Measurements from ENCODE around the gene SPARC. TPM values are rescaled to one million over a fixed set of nuclear protein-coding genes. Genes with fewer than 3 reads are reported as not detected.

SPARC gene
- total RNA-seq, 1 donor from 2014 or later = not detected

GRCh38 chr5:151672516-151672915, 14.2 kb downstream of the SPARC start:
- peaks cover 8% of the 10 kb centered on the region for H3K4me1 Mint-ChIP-seq (ENCODE audit: low read depth)
- H3K4me3 Mint-ChIP-seq = no peak overlapping the region
- DNase-seq (ENCODE audit: low spot score) = no peak
- intact Hi-C loops (cut with micrococcal nuclease) = no loop called here
- H3K36me3 Mint-ChIP-seq (ENCODE audit: low read depth) = no peaks in the 10 kb centered on the region
- H3K27me3 Mint-ChIP-seq (ENCODE audit: insufficient read depth) = peaks cover 7% of the 10 kb centered on the region
- no peak overlapping the region for H3K27ac Mint-ChIP-seq
- H3K9me3 Mint-ChIP-seq = no peaks in the 10 kb centered on the region

DNA sequence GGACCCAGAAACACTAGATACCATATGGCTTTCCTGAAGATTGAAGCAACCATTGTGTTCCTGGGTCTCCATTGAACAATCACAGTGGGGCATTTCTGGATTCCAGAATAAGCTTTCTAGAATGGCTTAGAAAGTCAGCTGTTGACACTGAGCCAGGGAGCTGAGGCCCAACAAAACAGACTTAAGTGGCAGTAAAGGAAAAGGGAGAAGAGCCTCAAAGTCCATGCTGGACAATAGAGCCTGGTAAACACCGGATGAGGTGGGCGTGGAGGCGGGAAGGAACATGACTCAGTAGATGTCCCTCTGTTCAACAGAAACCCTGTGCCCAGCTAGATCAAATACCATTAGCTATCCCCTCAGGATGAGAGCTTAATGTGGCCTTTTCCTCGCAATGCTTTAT, 14.8 kb downstream of the SPARC start:
- Mint-ChIP-seq H3K36me3 (ENCODE audit: low read depth) (no peaks in the 10 kb centered on the region), H3K27me3 (ENCODE audit: insufficient read depth) (peaks cover 7% of the 10 kb centered on the region), H3K27ac (no peak overlapping the region), H3K4me1 (ENCODE audit: low read depth) (peaks cover 8% of the 10 kb centered on the region), H3K9me3 (no peaks in the 10 kb centered on the region), H3K4me3 (no peak overlapping the region)
- intact Hi-C loops (cut with micrococcal nuclease) = no loop called here
- DNase-seq (ENCODE audit: low spot score) = no peak

DNA sequence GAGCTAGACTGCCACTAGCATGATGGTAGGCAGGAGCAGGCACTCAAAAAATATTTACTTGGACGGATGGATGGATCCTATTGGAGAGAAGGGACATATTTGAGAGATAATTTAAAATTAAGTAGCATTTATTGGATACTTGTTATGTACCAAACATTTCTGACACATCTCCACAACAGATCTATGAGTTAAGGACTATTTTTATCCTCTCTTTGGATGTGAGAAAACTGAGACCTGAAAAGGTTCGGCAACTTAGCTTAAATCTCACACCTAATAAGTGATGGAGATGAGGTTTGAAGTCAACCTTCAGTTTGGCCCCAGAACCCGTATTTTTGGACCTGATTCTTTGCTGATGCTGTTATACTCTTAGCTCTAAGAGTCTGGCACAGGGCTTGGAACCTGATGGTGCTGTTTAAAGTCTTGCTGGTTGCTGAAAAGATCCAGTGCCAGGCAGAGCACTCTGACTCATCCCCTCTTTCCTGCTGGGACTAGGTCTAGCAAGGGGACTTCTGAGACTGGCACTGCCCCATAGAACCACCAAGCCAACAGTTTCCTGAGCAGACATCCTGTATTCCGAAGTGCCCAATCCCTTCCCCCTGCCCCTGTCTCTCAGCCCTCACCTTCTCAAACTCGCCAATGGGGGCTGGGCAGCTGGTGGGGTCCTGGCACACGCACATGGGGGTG, 15.6 kb downstream of the SPARC start:
- DNase-seq (ENCODE audit: low spot score) = no peak
- intact Hi-C loops (cut with micrococcal nuclease) = no loop called here
- peaks cover 8% of the 10 kb centered on the region for H3K4me1 Mint-ChIP-seq (ENCODE audit: low read depth)

DNA sequence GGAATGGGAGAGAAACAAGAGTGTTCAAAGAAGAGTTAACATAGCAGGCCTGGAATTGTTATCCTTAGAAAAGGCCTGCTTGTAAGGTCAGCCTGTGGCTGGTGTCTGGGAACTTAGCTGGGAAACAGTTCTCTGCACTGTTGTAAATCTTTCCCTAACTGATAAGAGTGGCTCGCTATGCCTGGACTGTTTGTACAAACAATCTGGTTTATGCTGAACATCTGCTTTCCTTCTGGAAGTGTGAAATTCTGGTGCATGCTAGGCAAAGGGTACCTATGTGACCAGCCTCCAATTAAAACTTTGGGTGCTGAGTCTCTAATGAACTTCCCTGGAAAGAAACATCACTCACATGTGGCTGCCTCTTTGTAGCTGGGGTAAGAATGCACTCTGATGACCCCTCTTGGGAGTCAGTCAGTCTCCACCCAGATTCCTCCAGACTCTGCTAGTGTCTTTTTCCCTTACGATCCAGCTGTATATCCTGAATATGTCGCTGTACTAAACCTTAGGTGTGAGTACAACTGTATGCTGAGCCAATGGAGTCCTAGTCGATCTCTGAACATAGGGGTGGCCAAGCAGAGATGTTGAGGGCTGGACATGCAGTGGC, 16.5 kb downstream of the SPARC start:
- no peaks in the 10 kb centered on the region for H3K27me3 Mint-ChIP-seq (ENCODE audit: insufficient read depth)
- no peaks in the 10 kb centered on the region for H3K36me3 Mint-ChIP-seq (ENCODE audit: low read depth)
- intact Hi-C loops (cut with micrococcal nuclease) = no loop called here
- no peaks in the 10 kb centered on the region for H3K9me3 Mint-ChIP-seq
- no peaks in the 10 kb centered on the region for H3K4me1 Mint-ChIP-seq (ENCODE audit: low read depth)
- DNase-seq (ENCODE audit: low spot score) = no peak
- no peak overlapping the region for H3K4me3 Mint-ChIP-seq
- no peak overlapping the region for H3K27ac Mint-ChIP-seq

More for the DNA sequence above, 15.6 kb downstream of the SPARC start:
- Mint-ChIP-seq H3K36me3 (ENCODE audit: low read depth) (no peaks in the 10 kb centered on the region), H3K27ac (no peak overlapping the region), H3K27me3 (ENCODE audit: insufficient read depth) (peaks cover 2% of the 10 kb centered on the region), H3K9me3 (no peaks in the 10 kb centered on the region), H3K4me3 (no peak overlapping the region)

DNA sequence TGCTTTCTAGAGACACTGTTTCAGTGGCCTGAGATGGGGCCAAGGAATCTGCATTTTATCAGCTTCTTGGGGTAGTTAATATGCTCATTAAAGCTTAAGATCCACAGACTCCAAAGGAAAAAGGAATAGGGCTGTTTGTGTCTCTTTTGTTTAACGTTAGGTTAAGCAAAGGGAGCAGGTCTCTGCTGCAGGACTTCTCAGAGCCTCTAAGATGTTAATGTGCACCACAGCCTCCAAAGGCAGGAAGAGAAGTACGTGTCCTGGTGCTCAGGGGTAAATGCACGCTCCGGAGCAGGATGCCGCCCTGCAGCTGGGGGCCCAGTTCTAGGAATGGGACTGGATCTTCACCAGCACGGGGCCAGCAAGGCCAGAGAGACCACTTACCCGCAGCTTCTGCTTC, 19.6 kb downstream of the SPARC start:
- Mint-ChIP-seq H3K27me3 (ENCODE audit: insufficient read depth) (no peaks in the 10 kb centered on the region), H3K4me1 (ENCODE audit: low read depth) (peaks cover 7% of the 10 kb centered on the region), H3K36me3 (ENCODE audit: low read depth) (no peaks in the 10 kb centered on the region), H3K27ac (no peak overlapping the region), H3K4me3 (no peak overlapping the region), H3K9me3 (no peaks in the 10 kb centered on the region)
- intact Hi-C loops (cut with micrococcal nuclease) = no loop called here
- no peak for DNase-seq (ENCODE audit: low spot score)

DNA sequence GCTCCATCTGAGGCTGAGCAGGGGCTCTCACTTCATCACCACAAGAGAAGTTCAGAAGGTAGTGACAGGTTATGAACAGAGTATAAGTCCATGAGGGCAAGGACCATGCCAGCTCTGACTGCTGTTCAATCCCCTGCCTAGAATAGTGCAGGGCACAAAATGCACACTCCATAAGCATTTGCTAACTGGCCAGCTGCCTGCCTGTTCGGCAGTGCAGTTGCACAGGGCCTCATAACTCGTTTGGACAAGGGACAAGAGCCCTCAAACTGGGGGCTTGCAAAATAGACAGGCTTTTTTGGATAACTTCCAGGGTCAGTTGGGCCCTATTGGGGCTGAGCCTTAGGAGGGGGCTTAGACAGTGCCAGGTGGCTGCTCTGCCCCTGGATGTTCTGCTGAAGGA, 21.1 kb downstream of the SPARC start:
- H3K27me3 Mint-ChIP-seq (ENCODE audit: insufficient read depth) = peaks cover 4% of the 10 kb centered on the region
- no peak for DNase-seq (ENCODE audit: low spot score)
- H3K4me1 Mint-ChIP-seq (ENCODE audit: low read depth) = peaks cover 7% of the 10 kb centered on the region
- H3K4me3 Mint-ChIP-seq = no peak overlapping the region
- no peaks in the 10 kb centered on the region for H3K36me3 Mint-ChIP-seq (ENCODE audit: low read depth)
- intact Hi-C loops (cut with micrococcal nuclease) = no loop called here
- no peak overlapping the region for H3K27ac Mint-ChIP-seq
- H3K9me3 Mint-ChIP-seq = no peaks in the 10 kb centered on the region

GRCh38 chr5:151664694-151665585, 21.8 kb downstream of the SPARC start:
- no peak overlapping the region for H3K4me3 Mint-ChIP-seq
- intact Hi-C loops (cut with micrococcal nuclease) = no loop called here
- no peak for DNase-seq (ENCODE audit: low spot score)
- H3K27ac Mint-ChIP-seq = no peak overlapping the region
- peaks cover 7% of the 10 kb centered on the region for H3K4me1 Mint-ChIP-seq (ENCODE audit: low read depth)
- peaks cover 4% of the 10 kb centered on the region for H3K27me3 Mint-ChIP-seq (ENCODE audit: insufficient read depth)
- H3K36me3 Mint-ChIP-seq (ENCODE audit: low read depth) = no peaks in the 10 kb centered on the region
- H3K9me3 Mint-ChIP-seq = no peaks in the 10 kb centered on the region

DNA sequence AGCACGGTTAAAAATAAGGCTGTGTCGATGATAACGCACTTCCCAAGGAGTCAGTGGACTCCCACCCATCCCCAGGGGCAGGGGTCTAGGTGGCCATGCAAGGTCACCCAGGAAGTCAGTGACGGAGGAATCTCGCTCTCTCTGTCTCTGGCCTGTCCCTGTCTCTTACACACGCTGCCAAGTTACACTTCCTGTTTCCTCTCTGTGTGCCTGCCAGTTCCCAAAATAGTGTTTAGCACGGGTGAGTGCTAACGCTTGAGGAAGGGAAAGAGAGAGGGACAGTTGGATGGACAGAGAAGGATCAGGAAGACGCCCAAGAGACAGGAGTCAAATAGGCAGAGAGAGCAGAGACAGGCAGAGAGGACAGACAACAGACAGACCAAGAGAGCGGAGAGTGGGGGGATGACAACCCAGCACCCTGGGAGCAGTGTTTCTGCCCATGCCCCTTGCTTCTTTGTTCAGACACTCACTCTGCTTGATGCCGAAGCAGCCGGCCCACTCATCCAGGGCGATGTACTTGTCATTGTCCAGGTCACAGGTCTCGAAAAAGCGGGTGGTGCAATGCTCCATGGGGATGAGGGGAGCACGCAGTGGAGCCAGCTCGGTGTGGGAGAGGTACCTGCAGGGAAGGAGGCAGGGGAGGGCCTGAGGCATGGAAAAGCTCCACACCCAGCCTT, 23.0 kb downstream of the SPARC start:
- no peaks in the 10 kb centered on the region for H3K9me3 Mint-ChIP-seq
- H3K27ac Mint-ChIP-seq = no peak overlapping the region
- peaks cover 12% of the 10 kb centered on the region for H3K4me1 Mint-ChIP-seq (ENCODE audit: low read depth)
- intact Hi-C loops (cut with micrococcal nuclease) = no loop called here
- H3K36me3 Mint-ChIP-seq (ENCODE audit: low read depth) = no peaks in the 10 kb centered on the region
- no peak overlapping the region for H3K4me3 Mint-ChIP-seq
- peaks cover 7% of the 10 kb centered on the region for H3K27me3 Mint-ChIP-seq (ENCODE audit: insufficient read depth)
- DNase-seq (ENCODE audit: low spot score) = no peak

- peaks cover 12% of the 10 kb centered on the region for H3K4me1 Mint-ChIP-seq (ENCODE audit: low read depth)
- no peak overlapping the region for H3K27ac Mint-ChIP-seq
- H3K9me3 Mint-ChIP-seq = no peaks in the 10 kb centered on the region
- H3K4me3 Mint-ChIP-seq = no peak overlapping the region
- no peaks in the 10 kb centered on the region for H3K36me3 Mint-ChIP-seq (ENCODE audit: low read depth)
- peaks cover 7% of the 10 kb centered on the region for H3K27me3 Mint-ChIP-seq (ENCODE audit: insufficient read depth)
- intact Hi-C loops (cut with micrococcal nuclease) = no loop called here
- DNase-seq (ENCODE audit: low spot score) = no peak
These were observed 23.9 kb downstream of the SPARC start for GRCh38 chr5:151662805-151663204.

- DNase-seq (ENCODE audit: low spot score) = no peak
- intact Hi-C loops (cut with micrococcal nuclease) = no loop called here
- Mint-ChIP-seq H3K9me3 (no peaks in the 10 kb centered on the region), H3K4me1 (ENCODE audit: low read depth) (peaks cover 12% of the 10 kb centered on the region), H3K36me3 (ENCODE audit: low read depth) (no peaks in the 10 kb centered on the region), H3K27ac (no peak overlapping the region), H3K4me3 (no peak overlapping the region), H3K27me3 (ENCODE audit: insufficient read depth) (peaks cover 8% of the 10 kb centered on the region)
These were observed 24.6 kb downstream of the SPARC start for GRCh38 chr5:151661968-151662732.

DNA sequence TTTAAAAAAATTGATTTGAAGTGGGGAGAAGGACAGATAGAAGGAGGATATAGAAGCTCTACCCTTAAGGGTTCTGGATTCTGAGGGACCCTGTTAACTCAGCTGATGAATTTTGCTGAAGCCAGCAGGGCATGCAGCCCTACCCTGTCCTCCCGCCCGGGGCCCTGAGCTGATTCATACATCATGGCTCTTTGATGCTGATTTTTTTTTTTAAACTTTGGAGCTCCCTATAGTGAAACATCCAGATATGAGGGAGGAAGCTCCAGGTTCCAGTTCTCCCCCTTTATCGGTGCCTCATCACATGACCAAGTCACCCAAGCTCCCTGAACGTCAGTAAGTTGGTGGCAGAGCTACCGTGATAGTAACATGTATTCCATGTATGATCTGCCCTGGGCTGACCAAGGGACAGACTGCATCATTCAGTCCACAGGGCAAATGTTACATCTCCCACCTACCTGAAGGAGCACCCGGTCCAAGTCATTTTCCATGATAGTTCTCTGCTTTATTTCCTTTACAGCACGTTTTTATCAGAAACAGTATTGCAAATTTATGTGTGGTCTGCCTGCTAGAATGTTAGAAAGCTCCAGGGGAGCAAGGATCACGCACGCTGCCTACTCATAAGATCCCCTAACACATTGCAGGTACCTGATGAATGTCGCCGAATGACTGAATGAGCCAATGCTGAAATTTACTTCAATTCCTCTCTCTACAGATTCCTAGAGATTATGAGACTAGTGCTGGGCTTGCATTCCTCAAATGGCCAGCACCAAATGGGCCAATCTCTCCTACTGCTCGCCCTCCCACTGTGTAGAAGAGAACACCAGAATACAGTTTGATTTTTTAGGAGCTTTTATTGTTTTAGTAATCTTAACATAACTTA, 25.9 kb downstream of the SPARC start:
- peaks cover 12% of the 10 kb centered on the region for H3K27me3 Mint-ChIP-seq (ENCODE audit: insufficient read depth)
- H3K9me3 Mint-ChIP-seq = no peaks in the 10 kb centered on the region
- H3K4me3 Mint-ChIP-seq = no peak overlapping the region
- no peak overlapping the region for H3K27ac Mint-ChIP-seq
- peaks cover 12% of the 10 kb centered on the region for H3K4me1 Mint-ChIP-seq (ENCODE audit: low read depth)
- no peak for DNase-seq (ENCODE audit: low spot score)
- intact Hi-C loops (cut with micrococcal nuclease) = no loop called here
- H3K36me3 Mint-ChIP-seq (ENCODE audit: low read depth) = no peaks in the 10 kb centered on the region
